T-helper 17 cell (primary cell): ENCODE measurements around the gene ANKRD31. TPM values are rescaled to one million over a fixed set of nuclear protein-coding genes. Genes with fewer than 3 reads are reported as not detected.
"Not testable (repeated sequence)": the region's sequence is repeated elsewhere in the genome, so short reads cannot be mapped to it uniquely, and the experiment has no call there.

Source experiments
- ATAC-seq: fragments of 150-1000 bp; cut with Tn5 transposase; 2 replicates; pipeline ENCODE4 v1.10.0; 2021; ENCODE audit warnings: mild to moderate bottlenecking, moderate library complexity
- DNase-seq, 3 donors: peaks; one replicate each; pipeline versions ENCODE4 v3.0.0 to v3.0.0-alpha.2; 2020 to 2021
- H3K9me3 ChIP-seq: one replicate; pipeline ENCODE4 v1.7.0; 2013; ENCODE audit warnings: low read length, mild to moderate bottlenecking; ENCODE audit not compliant: control insufficient read depth, poor library complexity, severe bottlenecking
- H3K27ac Mint-ChIP-seq: one replicate; pipeline ENCODE4 v1.8.0; 2022; ENCODE audit warnings: mild to moderate bottlenecking, moderate library complexity, mixed read lengths
- H3K27me3 Mint-ChIP-seq: one replicate; pipeline ENCODE4 v1.8.0; 2022; ENCODE audit warnings: mixed read lengths
- H3K36me3 Mint-ChIP-seq: one replicate; pipeline ENCODE4 v1.8.0; 2022; ENCODE audit warnings: low read depth, mixed read lengths
- H3K4me1 Mint-ChIP-seq: one replicate; pipeline ENCODE4 v1.8.0; 2022; ENCODE audit warnings: mild to moderate bottlenecking, mixed read lengths
- H3K4me3 Mint-ChIP-seq: one replicate; pipeline ENCODE4 v1.8.0; 2022; ENCODE audit warnings: mild to moderate bottlenecking, moderate library complexity, mixed read lengths
- total RNA-seq, 4 donors: library from RNA in 2 of 4; stranded (reverse) in 2 of 4; gene quantifications; one replicate each; pipeline ENCODE4 v1.2.3 and lab custom pipeline; 2022 to 2026

The ANKRD31 gene
- total RNA-seq, 2 donors from 2014 or later: 0.37 to 0.47 TPM

DNA sequence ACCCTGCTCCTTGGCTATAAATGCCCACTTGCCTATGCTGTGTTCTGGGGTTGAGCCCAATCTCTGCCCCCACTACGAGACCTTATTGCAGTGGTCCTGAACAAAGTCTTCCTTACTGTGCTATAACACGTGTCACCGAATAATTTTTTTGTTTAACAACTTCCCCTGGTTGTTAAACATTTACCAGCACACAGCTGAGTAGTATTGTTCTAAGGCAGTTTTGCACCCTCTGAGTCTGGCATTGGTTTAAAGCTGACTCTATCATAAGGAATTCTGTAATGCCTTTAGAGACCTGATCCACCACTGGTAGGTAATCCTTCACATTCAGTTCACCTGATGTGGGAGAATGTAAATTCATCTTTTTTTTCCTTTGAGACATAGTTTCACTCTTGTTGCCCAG lies 25.6 kb upstream of the ANKRD31 start:
- H3K9me3 ChIP-seq: no peaks in the 10 kb centered on the region
- DNase-seq: no peak
- Mint-ChIP-seq H3K36me3 (peaks cover 2% of the 10 kb centered on the region), H3K4me3 (no peak overlapping the region), H3K4me1 (peaks cover 5% of the 10 kb centered on the region), H3K27ac (no peak overlapping the region), H3K27me3 (peaks cover 40% of the 10 kb centered on the region)
- no peak for ATAC-seq

DNA sequence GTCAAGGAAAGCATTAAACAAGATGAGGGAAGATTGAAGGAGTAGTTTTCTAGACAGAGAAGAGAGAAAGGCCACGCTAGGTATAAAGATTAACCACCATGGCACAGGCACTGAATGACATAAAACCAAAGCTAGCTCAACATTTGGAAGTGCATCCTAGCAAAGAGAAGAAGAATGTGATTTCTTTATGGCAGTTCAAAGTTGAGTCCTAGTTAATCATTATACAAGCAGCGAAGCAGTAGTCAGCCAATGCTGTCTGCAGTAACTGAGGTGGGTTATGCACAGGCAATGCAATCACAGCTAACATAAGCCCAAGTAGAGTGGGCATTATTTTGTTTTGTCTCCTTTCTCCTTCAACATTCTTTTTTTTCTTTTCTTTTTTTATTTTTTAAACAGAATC lies 24.0 kb upstream of the ANKRD31 start:
- Mint-ChIP-seq H3K36me3 (peaks cover 2% of the 10 kb centered on the region), H3K4me3 (no peak overlapping the region), H3K4me1 (peaks cover 3% of the 10 kb centered on the region), H3K27ac (no peak overlapping the region), H3K27me3 (peaks cover 31% of the 10 kb centered on the region)
- ATAC-seq: no peak
- DNase-seq: no peak
- no peaks in the 10 kb centered on the region for H3K9me3 ChIP-seq

DNA sequence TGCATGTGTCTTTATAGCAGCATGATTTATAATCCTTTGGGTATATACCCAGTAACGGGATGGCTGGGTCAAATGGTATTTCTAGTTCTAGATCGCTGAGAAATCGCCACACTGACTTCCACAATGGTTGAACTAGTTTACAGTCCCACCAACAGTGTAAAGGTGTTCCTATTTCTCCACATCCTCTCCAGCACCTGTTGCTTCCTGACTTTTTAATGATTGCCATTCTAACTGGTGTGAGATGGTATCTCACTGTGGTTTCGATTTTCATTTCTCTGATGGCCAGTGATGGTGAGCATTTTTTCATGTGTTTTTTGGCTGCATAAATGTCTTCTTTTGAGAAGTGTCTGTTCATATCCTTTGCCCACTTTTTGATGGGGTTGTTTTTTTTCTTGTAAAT lies 13.8 kb upstream of the ANKRD31 start:
- not testable (repeated sequence) for H3K27ac Mint-ChIP-seq, H3K9me3 ChIP-seq, DNase-seq, ATAC-seq, H3K4me3 Mint-ChIP-seq, H3K4me1 Mint-ChIP-seq, H3K36me3 Mint-ChIP-seq
- H3K27me3 Mint-ChIP-seq: peaks cover 30% of the 10 kb centered on the region

DNA sequence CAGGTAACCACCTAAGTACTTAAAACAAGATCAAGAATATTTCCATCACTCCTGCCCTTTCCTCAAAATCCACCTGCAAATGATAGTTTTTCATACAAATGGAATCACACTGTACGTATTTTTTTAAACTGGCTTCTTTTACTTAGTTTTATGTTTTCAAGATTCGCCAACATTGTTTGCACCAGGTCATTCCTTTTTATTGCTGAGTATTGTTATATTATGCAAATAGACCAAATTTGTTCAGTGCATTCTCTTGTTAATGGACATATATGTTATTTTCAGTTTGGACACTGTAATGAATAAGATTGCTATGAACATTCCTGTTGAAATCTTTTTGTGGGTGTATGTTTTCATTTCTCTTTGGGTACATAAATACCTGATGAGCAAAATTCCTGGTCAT lies 8.3 kb upstream of the ANKRD31 start:
- no peak overlapping the region for H3K27ac Mint-ChIP-seq
- peaks cover 12% of the 10 kb centered on the region for H3K27me3 Mint-ChIP-seq
- H3K4me3 Mint-ChIP-seq: no peak overlapping the region
- no peaks in the 10 kb centered on the region for H3K9me3 ChIP-seq
- no peaks in the 10 kb centered on the region for H3K36me3 Mint-ChIP-seq
- no peak for ATAC-seq
- H3K4me1 Mint-ChIP-seq: no peaks in the 10 kb centered on the region
- DNase-seq: no peak

DNA sequence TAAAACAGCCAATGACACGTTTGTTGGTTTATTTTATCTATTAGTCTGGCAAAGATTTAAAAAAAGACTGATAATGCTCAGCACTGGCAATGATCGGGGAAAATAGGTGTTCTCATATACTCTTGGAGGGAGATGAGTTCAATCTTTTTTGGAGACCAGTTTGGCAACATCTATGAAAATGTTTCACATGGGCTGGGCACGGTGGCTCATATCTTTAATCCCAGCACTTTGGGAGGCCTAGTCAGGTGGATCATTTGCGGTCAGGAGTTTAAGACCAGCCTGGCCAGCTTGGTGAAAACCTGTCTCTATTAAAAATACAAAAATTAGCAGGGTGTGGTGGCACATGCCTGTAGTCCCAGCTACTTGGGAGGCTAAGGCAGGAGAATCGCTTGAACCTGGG lies 6.8 kb upstream of the ANKRD31 start:
- H3K36me3 Mint-ChIP-seq: no peaks in the 10 kb centered on the region
- no peaks in the 10 kb centered on the region for H3K9me3 ChIP-seq
- no peaks in the 10 kb centered on the region for H3K4me1 Mint-ChIP-seq
- ATAC-seq: no peak
- no peak for DNase-seq
- peaks cover under 1% of the 10 kb centered on the region for H3K27me3 Mint-ChIP-seq
- H3K4me3 Mint-ChIP-seq: no peak overlapping the region
- H3K27ac Mint-ChIP-seq: no peak overlapping the region

DNA sequence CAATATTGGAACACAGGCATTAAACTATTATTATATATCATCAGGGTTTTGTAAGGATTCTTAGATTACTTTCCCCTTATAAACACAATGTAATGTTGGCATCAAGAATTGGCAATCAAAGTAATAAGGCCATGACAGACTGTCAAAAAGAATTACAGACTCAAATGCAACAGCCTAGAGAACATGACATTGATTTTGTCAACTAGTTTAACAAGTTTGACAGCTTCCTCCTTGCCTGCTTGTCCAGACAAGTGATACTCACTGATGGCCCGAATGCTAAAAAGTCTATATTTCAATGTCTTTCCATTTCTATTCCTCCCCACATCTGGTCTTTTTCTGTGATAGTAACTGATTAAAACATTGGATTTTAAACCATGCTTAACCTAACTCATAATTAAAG lies 6.4 kb upstream of the ANKRD31 start:
- H3K27ac Mint-ChIP-seq: no peak overlapping the region
- no peak overlapping the region for H3K4me3 Mint-ChIP-seq
- no peak for ATAC-seq
- no peaks in the 10 kb centered on the region for H3K27me3 Mint-ChIP-seq
- H3K4me1 Mint-ChIP-seq: no peaks in the 10 kb centered on the region
- no peaks in the 10 kb centered on the region for H3K9me3 ChIP-seq
- DNase-seq: no peak
- H3K36me3 Mint-ChIP-seq: no peaks in the 10 kb centered on the region

DNA sequence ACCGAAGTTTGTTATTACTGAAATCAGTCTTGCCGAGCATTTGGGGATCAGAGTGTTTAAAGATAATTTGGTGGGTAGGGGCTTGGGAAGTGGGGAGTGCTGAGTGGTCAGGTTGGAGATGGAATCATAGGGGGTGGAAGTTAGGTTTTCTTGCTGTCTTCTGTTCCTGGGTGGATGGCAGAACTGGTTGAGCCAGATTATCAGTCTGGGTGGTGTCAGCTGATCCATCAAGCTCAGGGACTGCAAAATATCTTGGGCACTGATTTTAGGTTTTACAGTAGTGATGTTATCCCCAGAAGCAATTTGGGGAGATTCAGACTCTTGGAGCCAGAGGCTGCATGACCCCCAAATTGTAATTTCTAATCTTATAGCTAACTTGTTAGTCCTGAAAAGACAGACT lies 5.4 kb upstream of the ANKRD31 start:
- DNase-seq (no peak), ATAC-seq (no peak)
- H3K27ac Mint-ChIP-seq: no peak overlapping the region
- H3K4me3 Mint-ChIP-seq: no peak overlapping the region
- no peaks in the 10 kb centered on the region for H3K9me3 ChIP-seq
- peaks cover 2% of the 10 kb centered on the region for H3K4me1 Mint-ChIP-seq
- H3K36me3 Mint-ChIP-seq: no peaks in the 10 kb centered on the region
- H3K27me3 Mint-ChIP-seq: no peaks in the 10 kb centered on the region

DNA sequence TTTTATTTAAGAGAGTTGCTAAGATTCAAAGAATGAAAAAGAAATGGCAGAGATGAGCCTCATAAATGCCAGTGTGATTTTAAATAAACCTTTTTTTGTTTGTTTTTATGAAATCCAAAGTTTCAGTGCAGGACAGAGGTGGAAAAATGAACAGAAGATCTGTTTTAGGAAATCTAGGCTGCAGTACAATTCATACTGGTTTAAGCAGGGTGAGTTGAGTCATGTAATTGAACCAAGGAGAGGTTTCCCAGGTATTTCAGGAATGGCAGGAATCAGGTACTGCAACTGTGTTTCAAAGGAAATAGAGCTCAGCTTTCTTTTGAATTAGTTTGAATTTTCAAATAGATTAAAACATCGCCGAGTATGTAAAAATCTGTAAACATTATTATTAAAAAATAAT lies 3.0 kb upstream of the ANKRD31 start:
- no peak overlapping the region for H3K4me3 Mint-ChIP-seq
- H3K4me1 Mint-ChIP-seq: peaks cover 7% of the 10 kb centered on the region
- no peaks in the 10 kb centered on the region for H3K36me3 Mint-ChIP-seq
- no peaks in the 10 kb centered on the region for H3K27me3 Mint-ChIP-seq
- DNase-seq: no peak
- H3K9me3 ChIP-seq: no peaks in the 10 kb centered on the region
- H3K27ac Mint-ChIP-seq: no peak overlapping the region
- ATAC-seq: no peak

DNA sequence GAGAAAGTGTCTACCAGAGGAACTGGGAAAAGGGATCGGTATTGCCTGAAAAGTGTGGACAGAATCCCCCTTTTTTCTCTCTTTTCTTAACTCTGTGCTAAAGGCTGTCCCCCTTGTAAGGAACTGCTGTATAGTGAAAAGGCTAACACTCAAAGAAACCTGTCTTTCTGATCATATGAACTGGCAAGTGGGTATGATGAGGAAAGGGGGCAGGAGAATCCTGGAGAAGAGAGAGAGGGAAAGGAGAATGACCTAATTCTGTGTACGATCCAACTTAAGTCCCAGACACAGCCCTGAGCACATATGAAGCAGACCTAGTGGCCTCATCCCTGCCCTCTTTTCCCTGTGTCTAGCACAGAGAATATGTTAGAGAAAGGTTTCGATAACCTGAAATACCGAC lies 967 bp downstream of the ANKRD31 start:
- peak overlapping the region; percentile 53 for H3K4me3 Mint-ChIP-seq

DNA sequence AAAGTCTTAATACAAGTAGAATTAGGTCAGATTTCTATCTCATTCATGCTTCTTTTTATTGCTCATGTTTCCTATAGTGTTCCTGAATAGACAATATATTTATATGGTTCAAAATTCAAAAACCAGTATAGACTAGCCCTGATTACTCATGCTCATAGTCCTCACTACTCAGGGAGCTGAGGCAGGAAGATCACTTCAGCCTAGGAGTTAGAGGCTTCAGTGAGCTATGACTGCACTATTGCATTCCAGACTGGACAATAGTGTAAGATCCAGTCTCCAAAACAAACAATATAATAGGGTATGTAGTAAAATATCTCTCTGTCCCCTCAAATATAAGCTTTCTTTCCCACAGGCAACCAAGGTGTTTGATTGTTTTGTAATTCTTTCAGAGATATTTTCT lies 2.4 kb downstream of the ANKRD31 start:
- peaks cover 7% of the 10 kb centered on the region for H3K4me1 Mint-ChIP-seq
- H3K27ac Mint-ChIP-seq: no peak overlapping the region
- H3K27me3 Mint-ChIP-seq: no peaks in the 10 kb centered on the region
- ATAC-seq (no peak), DNase-seq (no peak)
- no peak overlapping the region for H3K4me3 Mint-ChIP-seq
- no peaks in the 10 kb centered on the region for H3K36me3 Mint-ChIP-seq
- H3K9me3 ChIP-seq: no peaks in the 10 kb centered on the region

More for the DNA sequence above, 967 bp downstream of the ANKRD31 start:
- Mint-ChIP-seq H3K27me3 (no peaks in the 10 kb centered on the region), H3K36me3 (no peaks in the 10 kb centered on the region), H3K4me1 (peaks cover 7% of the 10 kb centered on the region), H3K27ac (peak overlapping the region; percentile 94)
- H3K9me3 ChIP-seq: no peaks in the 10 kb centered on the region
- DNase-seq: no peak
- no peak for ATAC-seq

DNA sequence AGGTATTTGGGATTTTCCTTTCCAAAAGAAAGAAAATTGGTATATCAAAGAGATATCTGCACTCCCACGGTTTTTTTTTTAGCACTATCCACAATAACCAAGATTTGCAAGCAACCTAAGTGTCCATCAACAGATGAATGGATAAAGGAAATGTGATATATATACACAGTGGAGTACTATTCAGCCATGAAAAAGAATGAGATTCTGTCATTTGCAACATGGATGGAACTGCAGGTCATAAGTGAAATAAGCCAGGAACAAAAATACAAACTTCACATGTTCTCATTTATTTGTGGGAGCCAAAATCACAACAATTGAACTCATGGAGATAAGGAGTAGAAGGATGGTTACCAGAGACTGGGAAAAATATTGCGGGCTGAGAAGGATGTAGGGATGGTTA lies 9.8 kb downstream of the ANKRD31 start:
- no peaks in the 10 kb centered on the region for H3K27me3 Mint-ChIP-seq
- ATAC-seq: no peak
- DNase-seq: no peak
- no peak overlapping the region for H3K4me3 Mint-ChIP-seq
- H3K4me1 Mint-ChIP-seq: no peaks in the 10 kb centered on the region
- no peak overlapping the region for H3K27ac Mint-ChIP-seq
- no peaks in the 10 kb centered on the region for H3K36me3 Mint-ChIP-seq
- no peaks in the 10 kb centered on the region for H3K9me3 ChIP-seq

DNA sequence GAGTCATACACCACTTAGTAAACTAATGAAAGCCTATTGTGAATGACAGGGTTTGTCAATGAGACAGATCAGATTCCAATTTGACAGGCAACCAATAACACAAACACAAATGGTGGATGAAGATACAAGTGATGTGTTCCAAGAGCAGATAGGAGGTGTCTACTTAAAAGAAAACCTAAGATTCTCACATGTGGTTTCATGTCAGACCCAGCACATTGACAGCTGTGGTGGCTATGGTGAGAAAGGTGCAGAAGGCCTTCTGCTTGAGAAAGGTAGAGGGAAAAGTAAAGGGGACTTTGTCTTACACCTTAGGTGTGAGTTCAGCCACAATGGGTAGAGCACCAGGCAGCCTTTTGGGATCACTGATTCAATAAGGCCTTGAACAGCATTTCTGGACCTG lies 11.2 kb downstream of the ANKRD31 start:
- Mint-ChIP-seq H3K36me3 (no peaks in the 10 kb centered on the region), H3K27me3 (no peaks in the 10 kb centered on the region), H3K27ac (no peak overlapping the region), H3K4me1 (no peaks in the 10 kb centered on the region), H3K4me3 (no peak overlapping the region)
- no peaks in the 10 kb centered on the region for H3K9me3 ChIP-seq
- DNase-seq (no peak), ATAC-seq (no peak)

DNA sequence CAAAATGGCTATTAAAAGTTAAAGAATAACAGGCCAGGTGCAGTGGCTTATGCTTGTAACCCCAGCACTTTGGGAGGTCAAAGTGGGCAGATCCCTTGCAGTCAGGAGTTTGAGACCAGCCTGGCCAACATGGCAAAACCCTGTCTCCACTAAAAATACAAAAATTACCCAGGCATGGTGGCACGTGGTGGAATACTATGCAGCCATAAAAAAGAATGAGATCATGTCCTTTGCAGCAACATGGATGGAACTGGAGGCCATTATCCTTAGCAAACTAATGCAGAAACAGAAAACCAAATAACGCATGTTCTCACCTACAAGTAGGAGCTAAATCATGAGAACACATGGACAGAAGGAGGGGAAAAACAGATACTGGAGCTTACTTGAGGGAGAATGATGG lies 15.9 kb downstream of the ANKRD31 start:
- H3K27ac Mint-ChIP-seq, H3K4me3 Mint-ChIP-seq: not testable (repeated sequence)

DNA sequence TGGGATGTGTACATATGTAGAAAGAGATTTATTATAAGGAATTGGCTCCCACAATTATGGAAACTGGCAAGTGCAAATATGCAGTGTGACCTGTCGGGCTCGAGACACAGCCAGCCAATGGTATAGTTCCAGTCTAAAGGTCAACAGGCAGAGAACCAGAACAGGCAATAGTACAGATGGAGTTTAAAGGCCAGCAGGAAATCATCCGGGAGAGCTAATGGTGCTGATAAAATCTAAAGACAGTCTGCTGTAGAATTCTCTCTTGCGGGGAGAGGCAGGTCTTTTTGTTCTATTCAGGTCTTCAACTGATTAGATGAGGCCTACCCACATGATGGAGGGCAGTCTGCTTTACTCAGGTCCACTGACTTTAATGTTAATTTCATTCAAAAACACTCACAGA lies 21.8 kb downstream of the ANKRD31 start:
- no peak for DNase-seq
- Mint-ChIP-seq H3K27me3 (no peaks in the 10 kb centered on the region), H3K4me3 (no peak overlapping the region), H3K36me3 (no peaks in the 10 kb centered on the region), H3K27ac (no peak overlapping the region), H3K4me1 (no peaks in the 10 kb centered on the region)
- ATAC-seq: no peak
- H3K9me3 ChIP-seq: peaks cover 5% of the 10 kb centered on the region

More for the DNA sequence above, 15.9 kb downstream of the ANKRD31 start:
- DNase-seq, H3K9me3 ChIP-seq, ATAC-seq, H3K4me1 Mint-ChIP-seq, H3K27me3 Mint-ChIP-seq, H3K36me3 Mint-ChIP-seq: not testable (repeated sequence)

DNA sequence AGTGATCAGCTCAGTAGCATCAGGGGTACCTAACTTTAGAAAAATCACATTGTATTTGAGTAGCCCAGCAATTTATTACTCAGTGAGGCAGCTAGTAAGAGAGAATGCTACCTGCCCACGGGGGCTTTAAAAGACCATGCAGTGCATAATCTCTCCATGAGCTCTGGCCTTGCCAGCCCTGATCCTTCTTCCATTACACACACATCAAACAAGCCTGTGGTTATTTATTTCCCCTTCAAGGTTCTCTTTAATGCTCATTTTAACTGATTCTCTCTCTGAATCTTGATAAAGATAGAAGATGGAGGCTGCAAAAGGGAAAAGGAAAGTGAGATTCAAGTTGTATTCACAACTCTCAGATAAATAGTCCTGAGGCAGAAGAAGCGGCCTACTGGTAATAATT lies 22.3 kb downstream of the ANKRD31 start:
- ATAC-seq: no peak
- no peaks in the 10 kb centered on the region for H3K4me1 Mint-ChIP-seq
- no peak overlapping the region for H3K4me3 Mint-ChIP-seq
- DNase-seq: no peak
- no peaks in the 10 kb centered on the region for H3K36me3 Mint-ChIP-seq
- H3K9me3 ChIP-seq: peaks cover 5% of the 10 kb centered on the region
- H3K27me3 Mint-ChIP-seq: no peaks in the 10 kb centered on the region
- no peak overlapping the region for H3K27ac Mint-ChIP-seq
